HG03045 (cell line): ENCODE results near the gene TM4SF4.
A peak's percentile ranks its signal among the peaks of the same experiment; 100 is the strongest.

Experiments
- ATAC-seq: cut with Tn5 transposase; IDR thresholded peaks from one replicate; pipeline ENCODE4 v1.9.1; 2021; ENCODE audit warnings: mild to moderate bottlenecking, moderate library complexity; ENCODE audit not compliant: unreplicated experiment

Gene TM4SF4

GRCh38 chr3:149509526-149509925, 35.0 kb downstream of the TM4SF4 start:
- ATAC-seq = no peak

GRCh38 chr3:149510480-149510879, 36.0 kb downstream of the TM4SF4 start:
- no peak for ATAC-seq

- ATAC-seq = no peak
Observed at GRCh38 chr3:149511040-149511626, 36.6 kb downstream of the TM4SF4 start.

GRCh38 chr3:149512073-149512782, 37.7 kb downstream of the TM4SF4 start:
- ATAC-seq = peak; percentile 77

GRCh38 chr3:149514471-149514870, 40.0 kb downstream of the TM4SF4 start:
- no peak for ATAC-seq

- no peak for ATAC-seq
Observed at GRCh38 chr3:149515249-149515648, 40.8 kb downstream of the TM4SF4 start.

GRCh38 chr3:149516920-149517319, 42.4 kb downstream of the TM4SF4 start:
- ATAC-seq = no peak

- no peak for ATAC-seq
Observed at GRCh38 chr3:149519912-149520311, 45.4 kb downstream of the TM4SF4 start.

GRCh38 chr3:149523512-149524299, 49.2 kb downstream of the TM4SF4 start:
- ATAC-seq = no peak

- no peak for ATAC-seq
Observed at GRCh38 chr3:149527531-149528339, 53.2 kb downstream of the TM4SF4 start.

GRCh38 chr3:149528340-149528650, 53.8 kb downstream of the TM4SF4 start:
- no peak for ATAC-seq

GRCh38 chr3:149529099-149529498, 54.6 kb downstream of the TM4SF4 start:
- ATAC-seq = no peak

- ATAC-seq = no peak
Observed at GRCh38 chr3:149532489-149533180, 58.1 kb downstream of the TM4SF4 start.

GRCh38 chr3:149534082-149534481, 59.6 kb downstream of the TM4SF4 start:
- ATAC-seq = no peak

GRCh38 chr3:149534671-149535332, 60.3 kb downstream of the TM4SF4 start:
- no peak for ATAC-seq

GRCh38 chr3:149535333-149535685, 60.8 kb downstream of the TM4SF4 start:
- ATAC-seq = no peak

GRCh38 chr3:149536429-149536828, 61.9 kb downstream of the TM4SF4 start:
- no peak for ATAC-seq

GRCh38 chr3:149538371-149538770, 63.9 kb downstream of the TM4SF4 start:
- ATAC-seq = no peak

GRCh38 chr3:149541091-149541491, 66.6 kb downstream of the TM4SF4 start:
- no peak for ATAC-seq
